Measurements from ENCODE around the gene TMEM203. TPM values are rescaled to one million over a fixed set of nuclear protein-coding genes. Genes with fewer than 3 reads are reported as not detected.

Gene TMEM203
- total RNA-seq, 1 donor from 2014 or later, result 24.3 TPM

DNA sequence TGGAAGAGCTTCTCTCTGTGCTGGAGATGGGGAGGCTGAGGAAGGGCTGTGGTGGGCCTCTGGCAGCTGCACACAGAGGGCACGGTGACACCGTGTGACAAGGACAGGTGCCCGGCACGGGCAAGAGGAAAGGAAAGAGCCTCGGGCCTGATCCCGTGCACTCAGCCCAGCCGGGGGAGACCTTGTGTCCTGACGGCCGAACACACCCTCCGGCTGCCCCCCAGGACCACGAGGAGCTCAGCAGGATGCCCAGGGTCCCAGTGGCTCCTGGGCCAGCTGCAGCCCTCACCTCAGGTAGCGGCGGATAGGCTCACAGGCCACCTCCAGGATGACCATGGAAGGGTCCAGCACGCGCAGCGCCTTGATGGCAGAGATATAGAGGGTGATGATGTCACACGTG is 22.6 kb downstream of the TMEM203 start:
- no peak for DNase-seq (ENCODE audit: extremely low read depth, low read depth, low spot score)

DNA sequence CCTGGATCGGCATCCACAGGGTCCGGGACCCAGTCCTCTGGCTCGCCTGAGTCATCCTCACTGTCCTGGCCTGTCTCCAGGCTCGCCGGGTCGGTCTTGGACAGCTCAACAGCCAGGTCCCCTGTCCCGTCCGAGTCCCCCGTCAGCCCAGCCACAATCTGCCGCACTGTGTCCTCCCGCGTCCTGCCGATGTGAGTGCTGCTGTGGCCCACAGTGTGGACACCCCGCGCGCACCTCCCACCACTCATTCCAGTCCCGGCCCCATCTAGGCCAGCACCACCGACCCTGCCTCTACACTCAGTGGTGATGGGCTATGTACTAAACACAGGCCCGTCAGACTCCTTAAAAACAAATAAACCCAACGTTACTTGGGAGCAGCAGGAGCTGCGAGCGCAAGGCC is 23.8 kb downstream of the TMEM203 start:
- no peak for DNase-seq (ENCODE audit: extremely low read depth, low read depth, low spot score)

DNA sequence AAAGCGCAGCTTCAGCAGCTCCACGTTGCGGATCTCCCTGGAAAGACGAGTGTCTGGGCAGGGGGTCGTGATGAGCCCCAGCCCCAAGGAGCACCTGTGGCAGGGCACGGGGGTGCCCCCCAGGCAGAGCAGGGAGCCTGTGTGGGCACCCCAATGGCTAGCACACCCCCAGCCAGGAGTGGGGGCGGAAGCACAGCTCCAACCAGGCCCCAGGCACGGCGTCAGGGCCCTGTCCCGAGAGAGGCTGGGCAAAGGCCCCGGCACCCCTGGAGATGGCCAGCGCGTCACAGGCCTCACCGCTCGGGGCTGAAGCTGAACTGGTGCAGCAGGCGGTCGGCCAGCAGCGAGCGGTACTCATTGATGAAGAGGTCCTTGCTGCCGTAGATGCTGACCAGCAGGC is 25.0 kb downstream of the TMEM203 start:
- no peak for DNase-seq (ENCODE audit: extremely low read depth, low read depth, low spot score)

DNA sequence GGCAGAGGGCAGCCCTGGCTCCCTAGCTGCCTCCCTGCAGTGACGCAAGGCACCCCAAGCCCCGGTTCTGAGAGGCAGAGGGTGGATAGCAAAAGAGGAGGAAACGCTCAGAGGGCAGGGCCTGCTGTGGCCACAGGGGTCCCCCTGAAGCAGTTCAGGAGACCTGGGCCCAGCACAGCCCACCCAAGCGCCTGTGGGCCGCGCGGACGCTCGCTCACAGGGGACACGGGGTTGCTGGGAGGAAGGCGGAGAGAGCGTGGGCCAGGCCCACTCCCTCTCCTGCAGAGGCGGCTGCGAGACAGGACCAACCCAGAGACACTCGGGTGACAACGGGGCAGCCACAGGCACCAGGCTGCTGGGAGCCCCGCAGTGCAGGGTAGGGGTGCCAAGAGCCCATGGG is 25.7 kb downstream of the TMEM203 start:
- no peak for DNase-seq (ENCODE audit: extremely low read depth, low read depth, low spot score)

DNA sequence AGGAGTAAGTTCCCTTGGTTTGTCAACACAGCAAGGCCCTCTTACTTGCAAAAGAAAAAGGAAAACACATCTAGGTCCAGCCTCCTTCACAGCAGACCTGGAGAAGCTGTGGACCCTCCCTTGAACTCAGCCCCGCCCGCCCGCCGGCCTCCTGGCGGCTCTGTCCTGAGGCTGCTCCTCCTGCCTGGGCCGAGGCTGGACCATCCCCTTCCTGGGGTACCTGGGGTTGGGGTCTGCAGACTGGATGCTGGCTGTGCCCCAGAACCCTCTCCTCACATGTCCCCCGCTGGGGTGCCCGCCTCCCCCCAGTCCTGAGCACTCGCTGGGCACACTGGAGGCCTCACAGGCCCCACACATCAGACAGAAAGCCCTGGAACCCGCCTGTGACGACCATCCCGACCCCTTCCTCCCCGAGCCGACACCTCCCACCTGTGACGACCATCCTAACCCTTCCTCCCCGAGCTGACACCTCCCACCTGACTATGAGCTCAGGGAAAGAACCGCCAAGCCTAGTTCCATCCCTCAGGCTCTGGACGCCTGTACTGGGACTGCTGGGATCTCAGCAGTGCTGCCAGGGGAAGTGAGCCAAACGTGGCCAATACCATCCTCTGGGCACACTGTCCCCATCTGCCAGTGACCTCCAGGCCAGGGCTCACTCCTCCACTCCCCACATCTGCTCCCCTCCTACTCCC is 26.4 kb downstream of the TMEM203 start:
- no peak for DNase-seq (ENCODE audit: extremely low read depth, low read depth, low spot score)

DNA sequence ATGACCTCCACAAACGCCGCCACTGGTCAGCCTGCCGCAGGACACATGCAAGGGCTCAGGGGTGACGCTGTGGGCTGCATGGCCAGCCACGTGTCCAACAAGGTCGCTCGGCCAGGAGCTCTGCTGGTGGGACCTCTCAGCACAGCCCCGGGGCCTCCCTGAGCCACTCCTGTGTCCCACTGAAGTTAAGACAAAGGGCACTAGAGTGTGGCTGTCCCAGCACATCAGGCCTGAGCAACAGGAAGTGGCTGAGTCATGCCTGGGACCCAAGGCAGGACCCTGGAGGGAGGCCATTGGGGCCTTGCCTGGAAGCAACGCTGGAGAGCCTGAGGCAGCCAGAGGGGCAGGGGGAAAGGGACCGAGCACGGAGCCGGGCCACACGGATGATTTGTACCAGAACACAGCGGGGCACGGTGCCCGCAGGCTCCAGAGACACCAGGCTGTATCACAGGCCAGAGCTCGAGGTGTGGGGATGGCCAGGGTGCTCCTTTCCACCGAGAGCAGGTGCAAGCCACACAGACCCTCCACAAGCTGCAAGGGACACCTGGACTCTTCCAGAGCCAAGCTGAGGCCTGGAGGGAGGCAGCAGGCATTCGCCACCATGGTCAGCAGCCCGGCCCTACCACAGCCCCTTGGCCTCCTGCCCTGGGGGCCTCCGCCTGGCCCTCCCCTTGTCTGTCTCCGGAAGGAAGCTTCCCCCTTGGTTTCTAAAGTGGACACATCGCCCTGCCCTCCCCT is 27.1 kb downstream of the TMEM203 start:
- no peak for DNase-seq (ENCODE audit: extremely low read depth, low read depth, low spot score)

DNA sequence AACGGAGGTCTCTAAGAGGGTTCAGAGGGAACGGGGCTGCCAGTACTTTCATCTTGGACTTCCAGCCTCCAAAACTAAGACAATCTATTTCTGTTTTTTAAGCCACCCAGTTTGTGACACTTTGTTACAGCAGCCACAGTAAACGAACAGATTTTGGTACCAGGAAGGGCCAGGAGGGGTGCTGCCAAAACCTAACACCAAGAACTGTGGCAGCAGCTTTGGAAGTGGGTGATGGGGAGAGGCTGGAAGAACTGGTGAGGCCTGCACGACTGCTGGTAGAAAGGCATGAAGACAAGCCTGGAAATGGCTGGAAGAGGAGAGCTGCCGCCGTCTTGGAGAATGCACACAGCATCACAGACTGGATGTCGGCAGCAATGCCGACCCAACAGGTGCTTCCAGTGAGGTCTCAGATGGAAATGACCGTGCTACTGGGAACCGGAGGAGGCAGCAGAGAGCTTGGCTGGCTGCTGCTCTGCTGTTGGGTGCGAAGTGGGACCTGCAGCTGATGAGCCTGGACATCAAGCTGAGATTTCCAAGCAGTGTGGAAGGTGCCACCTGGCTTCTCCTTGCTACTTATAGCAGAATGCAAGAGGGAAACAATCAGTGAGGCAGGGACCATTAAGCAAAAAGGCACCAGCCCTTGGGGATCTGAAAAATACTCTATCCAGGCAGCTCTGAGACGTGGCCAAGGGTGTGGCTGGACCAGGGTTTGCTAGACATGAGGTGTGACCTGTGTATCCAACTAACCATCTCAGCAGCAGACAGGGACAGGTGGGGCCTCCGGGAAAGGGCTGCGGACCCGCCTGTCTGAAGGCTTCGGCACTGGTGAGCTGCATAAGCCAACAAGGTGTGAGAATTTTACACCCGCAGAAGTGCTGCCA is 28.9 kb downstream of the TMEM203 start:
- no peak for DNase-seq (ENCODE audit: extremely low read depth, low read depth, low spot score)

DNA sequence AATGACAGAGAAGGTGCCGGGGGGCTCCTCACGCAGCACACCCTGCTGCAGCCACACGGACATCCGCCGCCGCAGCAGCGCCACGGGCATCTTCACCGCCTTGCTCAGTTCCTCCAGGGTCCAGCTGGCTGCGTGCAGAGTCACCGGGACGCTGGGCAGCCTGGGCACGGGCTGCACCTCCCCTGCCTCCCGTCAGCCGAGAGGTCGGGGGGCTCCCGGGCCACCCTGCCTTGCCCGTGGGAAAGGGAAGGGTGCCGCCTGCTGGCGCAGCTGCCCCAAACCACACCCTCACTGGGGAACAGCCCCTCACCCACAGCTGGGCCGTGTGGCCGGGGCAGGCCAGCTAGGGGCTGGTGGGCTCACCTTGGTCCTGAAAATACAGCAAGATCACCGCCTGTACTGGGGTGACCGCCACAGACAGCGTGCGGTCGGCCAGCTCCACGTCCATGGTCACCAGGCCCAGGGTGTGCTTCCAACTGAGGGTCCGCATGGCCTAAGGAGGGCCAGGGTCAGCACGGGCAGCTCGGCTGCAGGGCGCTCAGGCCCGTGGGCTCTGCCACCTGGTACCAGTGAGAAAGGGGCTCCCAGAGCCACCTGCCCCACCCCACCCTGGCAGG is 30.0 kb downstream of the TMEM203 start:
- no peak for DNase-seq (ENCODE audit: extremely low read depth, low read depth, low spot score)

DNA sequence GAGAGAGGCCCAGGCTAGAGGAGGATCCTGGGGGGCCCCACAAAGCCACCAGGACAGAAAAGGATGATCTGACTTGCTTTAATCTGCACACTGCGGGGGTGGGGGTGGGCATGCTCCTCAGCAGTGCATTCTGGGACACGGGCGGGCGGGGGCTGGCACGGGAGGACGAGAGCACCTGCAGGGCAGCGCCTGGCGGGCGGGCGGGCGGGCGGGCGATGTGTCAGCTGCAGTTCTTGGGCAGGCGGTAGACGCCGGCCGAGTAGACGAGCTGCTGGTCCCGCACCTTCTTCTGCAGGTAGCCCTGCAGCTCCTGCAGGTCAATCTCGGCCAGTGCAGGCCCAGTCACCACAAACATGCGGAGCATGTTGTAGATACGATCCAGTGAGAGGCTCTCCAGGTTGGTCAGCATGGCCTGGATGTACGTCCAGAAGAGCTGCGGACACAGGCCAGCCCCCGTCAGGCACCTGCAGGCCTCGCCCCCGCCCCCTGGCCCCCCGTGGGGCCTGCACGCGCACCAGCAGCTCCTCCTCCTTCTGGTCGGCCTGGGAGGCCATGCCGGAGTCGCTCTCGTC is 30.6 kb downstream of the TMEM203 start:
- DNase-seq (ENCODE audit: extremely low read depth, low read depth, low spot score), result no peak

DNA sequence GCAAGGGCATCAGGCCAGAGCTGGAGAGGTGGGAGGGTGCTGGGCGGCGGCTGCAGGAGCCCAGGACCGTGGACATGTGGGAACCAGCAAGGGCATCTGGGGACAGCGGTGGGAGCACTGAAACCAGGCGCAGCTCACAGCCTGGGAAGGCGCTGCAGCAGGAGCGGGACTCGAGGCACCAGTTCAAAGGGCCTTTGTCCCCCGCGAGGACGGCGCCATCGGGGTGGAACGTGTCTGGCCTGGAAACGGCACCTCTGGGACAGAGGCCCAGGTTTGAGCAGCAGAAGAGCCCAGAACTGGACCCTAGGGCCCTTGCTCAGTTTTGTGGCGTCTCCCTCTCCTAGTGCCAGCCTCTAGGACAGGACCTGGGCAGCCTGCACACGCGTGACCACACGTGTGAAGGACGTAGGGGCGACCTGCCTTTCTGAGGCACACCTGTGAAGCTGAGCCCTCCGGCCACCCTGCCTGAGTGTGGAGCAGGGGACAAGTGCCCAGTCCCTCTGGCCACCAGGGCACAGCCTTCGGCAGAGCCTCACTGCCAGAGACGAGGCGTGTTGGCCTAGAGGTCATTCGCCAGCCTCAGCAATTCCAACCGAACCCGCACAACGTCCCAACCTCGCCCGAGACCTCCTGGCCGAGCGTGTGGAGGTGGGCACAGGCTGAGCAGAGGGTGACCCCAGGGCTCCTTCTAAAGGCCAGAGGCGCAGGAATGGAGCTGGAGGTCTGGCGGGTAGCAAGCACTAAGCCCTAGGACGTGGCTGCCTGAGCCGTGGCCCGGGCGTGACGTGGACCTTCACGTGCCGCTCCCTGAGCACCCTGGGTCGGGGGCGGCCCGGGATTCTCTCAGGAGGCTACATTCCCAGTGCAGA is 31.4 kb downstream of the TMEM203 start:
- no peak for DNase-seq (ENCODE audit: extremely low read depth, low read depth, low spot score)

DNA sequence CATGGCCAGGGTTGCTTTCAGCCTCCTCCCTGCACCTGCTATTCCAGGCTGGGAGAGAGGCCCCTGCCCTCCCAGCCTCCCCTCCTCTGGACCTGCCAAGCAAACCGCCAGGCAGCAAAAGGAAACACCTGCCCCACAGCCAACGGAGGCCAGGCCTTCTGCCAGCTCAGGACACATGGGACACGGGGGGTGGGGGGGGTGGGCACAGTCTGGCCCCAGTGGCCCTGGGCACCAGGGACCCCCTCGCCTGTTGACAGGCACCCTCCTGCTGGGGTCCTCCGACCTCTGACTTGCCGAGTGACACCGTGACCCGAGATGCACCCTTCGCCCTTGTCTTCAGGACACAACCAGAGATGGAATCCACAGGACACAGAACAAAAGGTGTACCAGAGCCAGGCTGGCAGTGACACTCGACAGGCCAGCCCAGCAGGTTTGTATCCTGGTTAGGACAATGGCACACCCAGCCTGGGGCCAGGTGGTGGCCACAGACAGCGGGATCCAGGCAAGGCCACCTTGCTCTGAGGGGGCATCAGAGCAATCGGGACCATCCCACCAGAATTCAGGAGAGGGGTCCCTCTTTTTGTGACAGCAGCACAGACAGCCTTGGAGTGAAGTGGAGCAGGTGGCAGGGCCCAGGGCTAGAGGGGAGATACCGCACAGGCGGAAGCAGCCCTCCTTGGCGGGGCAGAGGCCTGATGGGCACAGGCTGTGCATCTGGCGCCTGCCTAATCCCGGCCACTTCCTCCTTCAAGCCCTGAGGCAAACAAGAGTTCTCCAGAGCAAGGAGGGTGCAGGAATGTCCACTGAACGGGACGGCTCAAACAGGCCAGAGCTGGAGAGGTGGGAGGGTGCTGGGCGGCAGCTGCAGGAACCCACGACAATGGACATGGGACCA is 32.3 kb downstream of the TMEM203 start:
- no peak for DNase-seq (ENCODE audit: extremely low read depth, low read depth, low spot score)

DNA sequence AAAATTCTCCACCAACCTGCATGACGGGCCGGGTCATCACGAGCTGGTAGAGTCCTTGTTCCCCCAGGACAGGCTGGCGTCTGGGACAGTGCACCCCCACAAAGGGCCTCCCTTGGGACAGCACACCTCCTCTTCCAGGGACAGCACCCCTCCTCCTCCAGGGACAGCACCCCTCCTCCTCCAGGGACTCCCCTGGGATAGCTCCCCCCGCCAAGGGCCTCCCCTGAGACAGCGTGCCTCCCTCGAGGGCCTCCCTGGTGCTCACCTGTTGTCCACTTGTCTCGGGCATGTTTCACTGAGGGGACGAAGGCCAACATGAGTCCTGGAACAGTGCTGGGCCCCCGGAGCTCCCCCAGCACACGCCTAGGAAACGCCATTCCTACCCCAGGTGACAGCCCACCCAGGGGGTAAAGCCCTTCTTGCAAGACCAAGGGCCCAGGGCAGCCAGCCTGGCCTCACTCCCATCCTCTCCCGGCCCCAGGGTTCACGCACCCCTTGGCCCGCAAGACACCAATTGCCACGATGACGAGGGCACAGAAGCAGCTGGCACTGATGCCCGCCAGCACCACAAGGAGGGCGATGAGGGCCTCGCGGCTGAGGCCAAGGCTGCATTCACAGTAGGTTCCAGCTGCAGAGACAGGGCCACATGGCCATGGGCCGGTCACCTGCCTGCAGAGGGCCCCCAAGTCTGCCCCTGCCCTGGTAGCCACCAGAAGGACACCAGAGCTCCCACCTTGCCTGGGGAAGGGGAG is 34.1 kb downstream of the TMEM203 start:
- DNase-seq (ENCODE audit: extremely low read depth, low read depth, low spot score), result no peak

DNA sequence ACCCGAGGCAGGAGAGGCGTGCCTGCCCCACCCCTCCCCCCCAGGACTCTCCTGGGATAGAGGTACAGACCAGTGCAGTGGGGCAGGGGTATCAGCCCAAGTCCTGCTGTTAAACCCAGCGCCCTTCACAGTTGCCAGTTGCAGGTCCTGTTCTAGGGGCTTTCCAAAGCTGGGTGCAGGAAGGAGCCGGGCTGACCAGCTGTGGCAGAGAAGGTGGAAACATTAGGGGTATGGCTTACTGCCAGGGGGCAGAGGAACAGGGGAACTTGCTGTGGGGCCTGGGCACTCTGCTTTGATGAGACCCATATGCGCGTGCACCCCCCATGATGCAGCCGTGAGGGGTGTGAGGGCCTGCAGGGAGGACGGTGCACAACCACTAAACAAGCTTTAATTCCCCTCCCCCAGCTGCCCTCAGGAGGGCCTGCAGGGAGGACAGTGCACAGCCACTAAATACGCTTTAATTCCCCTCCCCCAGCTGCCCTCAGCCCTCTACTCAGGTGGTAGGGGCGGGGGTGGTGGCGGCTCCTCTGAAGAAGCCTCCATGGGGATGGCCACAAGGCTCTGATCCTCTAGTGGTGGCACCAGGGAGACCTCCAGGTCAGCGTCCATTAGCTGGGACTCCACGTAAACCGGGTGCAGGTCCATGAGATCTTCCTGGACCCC is 34.8 kb downstream of the TMEM203 start:
- no peak for DNase-seq (ENCODE audit: extremely low read depth, low read depth, low spot score)

DNA sequence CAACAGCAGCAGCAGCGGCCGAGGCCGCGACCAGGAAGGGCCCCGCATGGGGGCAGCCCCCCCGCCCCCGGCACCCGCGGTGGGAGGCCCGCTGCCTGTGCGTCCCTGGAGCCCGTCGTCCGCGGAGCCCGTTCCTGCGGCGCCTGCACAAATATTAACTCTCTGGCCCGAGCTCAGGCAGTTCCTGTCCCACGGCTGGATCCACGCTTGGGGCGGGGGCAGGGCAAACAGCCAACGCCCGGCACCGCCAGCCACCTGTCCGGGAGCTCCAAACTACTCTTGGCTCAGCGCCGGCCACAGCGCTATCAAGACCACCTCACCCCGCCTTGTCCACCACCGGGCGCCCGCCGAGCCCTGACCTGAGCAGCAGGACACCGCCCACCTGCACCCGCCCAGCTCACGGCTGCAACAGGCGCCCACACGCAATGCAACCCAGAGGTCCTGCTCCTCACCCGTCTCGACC is 35.5 kb downstream of the TMEM203 start, which contains the start of gene LRRC26:
Gene LRRC26, minus strand, starts transcription at position 156 of the 463 bp plus-strand sequence. Its CDS starts 108 bp downstream, at position 48.
- DNase-seq (ENCODE audit: extremely low read depth, low read depth, low spot score), result no peak

DNA sequence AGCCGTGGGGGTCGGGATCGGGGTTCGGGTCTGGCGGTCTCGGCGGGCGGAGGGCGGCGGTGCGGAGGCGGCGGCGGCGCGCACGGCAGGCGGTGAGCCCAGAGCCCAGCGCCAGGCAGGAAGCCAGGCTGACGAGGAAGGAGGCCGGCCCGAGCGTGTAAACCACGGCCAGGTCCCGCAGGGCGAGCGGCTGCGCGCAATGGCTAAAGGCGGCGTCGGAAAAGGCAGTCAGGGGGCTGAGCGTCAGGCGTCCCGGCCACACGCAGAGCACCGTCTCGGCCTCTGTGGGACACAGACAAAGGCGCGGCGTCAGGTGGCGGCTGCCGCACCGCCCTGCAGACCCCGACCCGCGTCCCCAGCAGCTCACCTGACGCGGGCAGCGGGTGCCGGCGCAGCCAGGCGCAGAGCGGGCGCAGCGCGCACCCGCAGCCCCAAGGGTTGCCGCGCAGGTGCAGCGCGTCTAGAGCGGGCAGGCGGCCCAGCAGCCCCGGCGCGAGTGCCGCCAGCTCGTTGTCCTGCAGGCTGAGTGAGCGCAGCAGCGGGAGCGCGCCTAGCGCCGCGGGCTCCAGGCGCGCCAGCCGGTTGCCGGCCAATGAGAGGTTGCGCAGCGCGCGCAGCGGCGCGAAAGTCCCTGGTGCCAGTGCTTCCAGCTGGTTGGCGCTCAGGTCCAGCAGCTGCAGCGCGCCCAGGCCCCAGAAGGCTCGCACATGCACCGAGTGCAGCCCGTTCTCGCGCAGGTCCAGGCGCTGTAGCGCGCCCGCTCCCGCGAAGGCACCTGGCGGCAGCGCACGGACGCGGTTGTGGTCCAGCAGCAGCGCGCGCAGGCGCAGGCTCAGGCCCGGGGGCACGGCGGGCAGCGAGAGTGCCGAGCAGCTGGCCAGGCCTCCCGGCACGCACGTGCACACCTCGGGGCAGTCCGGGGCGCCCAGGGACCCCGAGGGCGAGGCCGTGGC is 36.3 kb downstream of the TMEM203 start:
- no peak for DNase-seq (ENCODE audit: extremely low read depth, low read depth, low spot score)

DNA sequence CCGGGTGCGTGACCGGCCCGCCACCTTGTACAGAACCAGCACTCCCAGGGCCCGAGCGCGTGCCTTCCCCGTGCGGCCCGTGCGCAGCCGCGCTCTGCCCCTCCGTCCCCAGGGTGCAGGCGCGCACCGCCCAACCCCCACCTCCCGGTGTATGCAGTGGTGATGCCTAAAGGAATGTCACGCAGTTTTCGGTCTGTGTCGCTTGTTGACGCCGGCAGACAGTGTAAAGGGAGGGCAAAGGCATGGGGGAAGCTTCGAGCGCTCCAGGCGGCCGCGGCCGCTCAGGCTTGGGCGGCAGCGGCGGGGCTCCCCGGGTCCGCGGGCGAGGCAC is 36.9 kb downstream of the TMEM203 start:
- no peak for DNase-seq (ENCODE audit: extremely low read depth, low read depth, low spot score)
